C4-2B (cell line): Measurements from ENCODE around the gene PPARG.

Experiments used
- CTCF ChIP-seq: fragments of 450-650 bp; conservative IDR thresholded peaks from 2 replicates; pipeline ENCODE4 v1.5.1; 2017; ENCODE audit warnings: mild to moderate bottlenecking
- ZFX ChIP-seq: fragments of 450-650 bp; IDR thresholded peaks from 2 replicates; pipeline ENCODE4 v1.6.1; 2017

- TF ChIP-seq CTCF (no peak), ZFX (no peak)
Observed at GRCh38 chr3:12421132-12421531, 132.3 kb downstream of the PPARG start.
